PFSK-1 (cell line): ENCODE data around the gene GREB1.

Experiments used
- FOXP2 ChIP-seq: optimal IDR thresholded peaks from 2 replicates; pipeline ENCODE3; 2011; ENCODE audit warnings: borderline replicate concordance, control low read depth, inconsistent platforms; ENCODE audit not compliant: insufficient read depth; ENCODE audit errors: extremely low read length, extremely low read depth
- POLR2AphosphoS5 ChIP-seq: IDR thresholded peaks from 2 replicates; pipeline ENCODE4 v1.6.1; 2012; ENCODE audit warnings: low read depth, mild to moderate bottlenecking, control low read depth, low read length, moderate library complexity
- REST ChIP-seq, 2 experiments: IDR thresholded peaks; 2 replicates each; pipeline versions ENCODE4 v1.6.1 to v1.8.0; 2011 to 2012; ENCODE audit warnings: low read depth in 2 of 2, low read length in 2 of 2, control low read depth in 1 of 2, inconsistent platforms in 1 of 2, mild to moderate bottlenecking in 1 of 2, moderate library complexity in 1 of 2; ENCODE audit not compliant: insufficient read depth in 1 of 2
- SIN3A ChIP-seq: IDR thresholded peaks from 2 replicates; pipeline ENCODE4 v1.6.1; 2012; ENCODE audit warnings: mild to moderate bottlenecking, low read length, moderate library complexity, borderline replicate concordance; ENCODE audit not compliant: insufficient read depth
- TAF1 ChIP-seq: IDR thresholded peaks from 2 replicates; pipeline ENCODE4 v1.6.1; 2012; ENCODE audit warnings: low read length, control low read depth, borderline replicate concordance; ENCODE audit not compliant: insufficient read depth

GREB1 gene

GRCh38 chr2:11535899-11536344 lies 2.1 kb downstream of the GREB1 start:
- TF ChIP-seq SIN3A (no peak), REST (IDR thresholded peaks at IDR 0.05; ENCODE audit: insufficient read depth in 1 of 2, low read depth in 2 of 2, low read length in 2 of 2) (no peak), POLR2AphosphoS5 (no peak), TAF1 (no peak), FOXP2 (no peak)

- TF ChIP-seq FOXP2, result no peak
- no peak for TF ChIP-seq POLR2AphosphoS5
These were observed 4.1 kb downstream of the GREB1 start for GRCh38 chr2:11537951-11538350.

GRCh38 chr2:11539317-11540147 lies 5.7 kb downstream of the GREB1 start:
- TF ChIP-seq FOXP2 (no peak), REST (IDR thresholded peaks at IDR 0.05; ENCODE audit: insufficient read depth in 1 of 2, low read depth in 2 of 2, low read length in 2 of 2) (no peak), SIN3A (no peak), TAF1 (no peak), POLR2AphosphoS5 (no peak)

- TF ChIP-seq REST (IDR thresholded peaks at IDR 0.05; ENCODE audit: insufficient read depth in 1 of 2, low read depth in 2 of 2, low read length in 2 of 2) (no peak), TAF1 (no peak), SIN3A (no peak), FOXP2 (no peak), POLR2AphosphoS5 (no peak)
These were observed 6.5 kb downstream of the GREB1 start for GRCh38 chr2:11540148-11540995.

GRCh38 chr2:11540996-11541692 lies 7.3 kb downstream of the GREB1 start:
- no peak for TF ChIP-seq POLR2AphosphoS5
- no peak for TF ChIP-seq TAF1
- no peak for TF ChIP-seq REST (IDR thresholded peaks at IDR 0.05; ENCODE audit: insufficient read depth in 1 of 2, low read depth in 2 of 2, low read length in 2 of 2)
- TF ChIP-seq SIN3A, result no peak
- no peak for TF ChIP-seq FOXP2
